Liver (tissue), 9 donors: Measurements from ENCODE around the gene CLEC10A. TPM values are rescaled to one million over a fixed set of nuclear protein-coding genes. Genes with fewer than 3 reads are reported as not detected.

Experiments
- DNase-seq: peaks from one replicate; pipeline ENCODE4 v3.0.0-alpha.2; 2017; ENCODE audit warnings: low spot score
- H3K27ac ChIP-seq, 2 donors: one replicate each; pipeline ENCODE4 v1.7.0; 2013; ENCODE audit warnings: inconsistent platforms in 2 of 2, low read length in 2 of 2, control low read depth in 1 of 2, low read depth in 1 of 2, mild to moderate bottlenecking in 1 of 2
- H3K27me3 ChIP-seq, 4 donors: one replicate each; pipeline versions ENCODE4 v1.6.1 to v1.7.0; 2013; ENCODE audit warnings: low read length in 3 of 4, inconsistent platforms in 1 of 4, mild to moderate bottlenecking in 1 of 4, moderate library complexity in 1 of 4; ENCODE audit not compliant: control insufficient read depth in 4 of 4, insufficient read depth in 4 of 4
- H3K36me3 ChIP-seq, 4 donors: one replicate each; pipeline versions ENCODE4 v1.6.1 to v1.7.0; 2013; ENCODE audit warnings: low read length in 3 of 4, mild to moderate bottlenecking in 3 of 4, low read depth in 1 of 4, moderate library complexity in 1 of 4; ENCODE audit not compliant: control insufficient read depth in 4 of 4, insufficient read depth in 3 of 4
- H3K4me1 ChIP-seq, 4 donors: one replicate each; pipeline versions ENCODE4 v1.6.1 to v1.7.0; 2013; ENCODE audit warnings: low read length in 3 of 4, mild to moderate bottlenecking in 3 of 4, moderate library complexity in 1 of 4; ENCODE audit not compliant: control insufficient read depth in 4 of 4, insufficient read depth in 4 of 4
- H3K4me3 ChIP-seq, 3 donors: one replicate each; pipeline versions ENCODE4 v1.6.1 to v1.7.0; 2013; ENCODE audit warnings: low read length in 3 of 3, control low read depth in 1 of 3, low read depth in 1 of 3, mild to moderate bottlenecking in 1 of 3
- H3K9ac ChIP-seq, 2 donors: one replicate each; pipeline ENCODE4 v1.7.0; 2013; ENCODE audit warnings: low read length in 2 of 2, mild to moderate bottlenecking in 2 of 2, moderate library complexity in 2 of 2, control low read depth in 1 of 2, low read depth in 1 of 2
- H3K9me3 ChIP-seq, 4 donors: one replicate each; pipeline versions ENCODE4 v1.6.1 to v1.7.0; 2013; ENCODE audit warnings: low read length in 3 of 4; ENCODE audit not compliant: control insufficient read depth in 4 of 4
- EGR1 ChIP-seq, 2 donors: IDR thresholded peaks; 2 replicates each; pipeline ENCODE4 v1.6.1; 2016 to 2018; ENCODE audit warnings: antibody characterized with exemption in 2 of 2, low read depth in 2 of 2
- FOXA1 ChIP-seq: IDR thresholded peaks from 2 replicates; pipeline ENCODE4 v1.6.1; 2016; ENCODE audit warnings: antibody characterized with exemption
- GABPA ChIP-seq, 2 donors: IDR thresholded peaks in 1 of 2; conservative IDR thresholded peaks in 1 of 2; 2 replicates each; pipeline ENCODE4 v1.6.1; 2016; ENCODE audit warnings: antibody characterized with exemption in 2 of 2, mild to moderate bottlenecking in 1 of 2, moderate library complexity in 1 of 2
- HNF4G ChIP-seq: IDR thresholded peaks from 2 replicates; pipeline ENCODE4 v1.6.1; 2016; ENCODE audit warnings: antibody characterized with exemption
- NR2F2 ChIP-seq: IDR thresholded peaks from 2 replicates; pipeline ENCODE4 v1.6.1; 2016; ENCODE audit warnings: antibody characterized with exemption
- RAD21 ChIP-seq, 2 donors: IDR thresholded peaks; 2 replicates each; pipeline ENCODE4 v1.6.1; 2016; ENCODE audit warnings: antibody characterized with exemption in 2 of 2, mild to moderate bottlenecking in 2 of 2
- TAF1 ChIP-seq: conservative IDR thresholded peaks from 2 replicates; pipeline ENCODE4 v1.6.1; 2016; ENCODE audit warnings: antibody characterized with exemption, mild to moderate bottlenecking
- WGBS: extraction: QIAGEN DNeasy Blood & Tissue Kit; methylation state at CpG from one replicate; pipeline ENCODE4 v1.1.7; 2013; 5-methylcytosine and 5-hydroxymethylcytosine counted together
- polyA plus RNA-seq, 2 donors: library from polyadenylated mRNA; stranded (reverse) in 1 of 2; unstranded in 1 of 2; fragments of 200-250 nt in 1 of 2; fragments of >200 nt in 1 of 2; fragmentation: Nextera tagmentation in 1 of 2; extraction: Ambion mirVana in 1 of 2; gene quantifications; one replicate each; pipeline versions ENCODE4 v1.2.1 to v1.2.3, GENCODE V29; 2013 to 2015
- total RNA-seq, 2 donors: library from RNA; depleted of rRNA; stranded (reverse); fragments of >200 nt; gene quantifications; one replicate each; pipeline ENCODE4 v1.2.3, GENCODE V29; 2014
- TF ChIP-seq, protein P1 (sequence below): IDR thresholded peaks from 2 replicates; pipeline ENCODE4 v1.6.1; 2016; ENCODE audit warnings: antibody characterized with exemption
- TF ChIP-seq, protein P2 (sequence below): IDR thresholded peaks from 2 replicates; pipeline ENCODE4 v1.6.1; 2016; ENCODE audit warnings: antibody characterized with exemption, mild to moderate bottlenecking
- TF ChIP-seq, protein P3 (sequence below): IDR thresholded peaks from 2 replicates; pipeline ENCODE4 v1.6.1; 2016; ENCODE audit warnings: antibody characterized with exemption
- TF ChIP-seq, protein P4 (sequence below): IDR thresholded peaks from 2 replicates; pipeline ENCODE4 v1.6.1; 2016; ENCODE audit warnings: antibody characterized with exemption
- donor health status: healthy.
- donor health status: healthy.
- donor health status: healthy.
- donor health status: healthy.
- donor health status: healthy.

CLEC10A gene
- total and polyA plus RNA-seq, 4 donors = 1.4 to 4.0 (median 3.4) TPM

DNA sequence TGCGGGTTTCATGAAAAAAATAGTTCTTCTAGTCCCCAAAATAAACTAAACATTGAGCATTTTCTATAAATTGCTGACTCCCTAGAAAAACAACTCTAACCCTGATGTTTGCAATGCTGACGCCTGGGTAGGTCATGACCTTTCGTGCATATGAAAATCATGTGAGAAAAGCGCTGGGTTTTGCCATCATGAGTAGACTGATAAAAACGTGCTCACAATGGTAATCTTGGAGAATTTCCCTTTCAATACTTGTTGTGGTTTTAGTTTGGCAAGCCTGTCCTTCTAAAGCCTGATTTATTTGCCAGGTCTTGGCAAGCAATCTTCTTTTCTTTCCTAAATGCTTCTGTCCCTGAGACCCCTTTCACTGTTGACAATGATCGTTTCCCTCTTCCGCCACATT is 4.0 kb upstream of the CLEC10A start:
- Histone ChIP-seq H3K9ac (no peak overlapping the region), H3K27me3 (no peaks in the 10 kb centered on the region), H3K36me3 (no peaks in the 10 kb centered on the region), H3K27ac (no peak overlapping the region), H3K9me3 (no peaks in the 10 kb centered on the region), H3K4me1 (no peaks in the 10 kb centered on the region), H3K4me3 (no peak overlapping the region)
- TF ChIP-seq EGR1 (IDR thresholded peaks at IDR 0.05; ENCODE audit: low read depth in 2 of 2) (no peak), NR2F2 (peak; percentile 65), HNF4G (no peak)
- TF ChIP-seq, protein P1, sequence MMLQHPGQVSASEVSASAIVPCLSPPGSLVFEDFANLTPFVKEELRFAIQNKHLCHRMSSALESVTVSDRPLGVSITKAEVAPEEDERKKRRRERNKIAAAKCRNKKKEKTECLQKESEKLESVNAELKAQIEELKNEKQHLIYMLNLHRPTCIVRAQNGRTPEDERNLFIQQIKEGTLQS = no peak
- no peak for DNase-seq
- WGBS = 37% methylated on average over 7 of the region's 7 CpGs

- Histone ChIP-seq H3K9me3 (no peaks in the 10 kb centered on the region), H3K36me3 (no peaks in the 10 kb centered on the region), H3K4me3 (no peak overlapping the region), H3K4me1 (no peaks in the 10 kb centered on the region), H3K27ac (no peak overlapping the region), H3K9ac (no peak overlapping the region), H3K27me3 (no peaks in the 10 kb centered on the region)
- WGBS = 89% methylated on average over 4 of the region's 4 CpGs
- TF ChIP-seq TAF1 = no peak
- DNase-seq = no peak
These were observed 3.5 kb upstream of the CLEC10A start for GRCh38 chr17:7083592-7083991.

DNA sequence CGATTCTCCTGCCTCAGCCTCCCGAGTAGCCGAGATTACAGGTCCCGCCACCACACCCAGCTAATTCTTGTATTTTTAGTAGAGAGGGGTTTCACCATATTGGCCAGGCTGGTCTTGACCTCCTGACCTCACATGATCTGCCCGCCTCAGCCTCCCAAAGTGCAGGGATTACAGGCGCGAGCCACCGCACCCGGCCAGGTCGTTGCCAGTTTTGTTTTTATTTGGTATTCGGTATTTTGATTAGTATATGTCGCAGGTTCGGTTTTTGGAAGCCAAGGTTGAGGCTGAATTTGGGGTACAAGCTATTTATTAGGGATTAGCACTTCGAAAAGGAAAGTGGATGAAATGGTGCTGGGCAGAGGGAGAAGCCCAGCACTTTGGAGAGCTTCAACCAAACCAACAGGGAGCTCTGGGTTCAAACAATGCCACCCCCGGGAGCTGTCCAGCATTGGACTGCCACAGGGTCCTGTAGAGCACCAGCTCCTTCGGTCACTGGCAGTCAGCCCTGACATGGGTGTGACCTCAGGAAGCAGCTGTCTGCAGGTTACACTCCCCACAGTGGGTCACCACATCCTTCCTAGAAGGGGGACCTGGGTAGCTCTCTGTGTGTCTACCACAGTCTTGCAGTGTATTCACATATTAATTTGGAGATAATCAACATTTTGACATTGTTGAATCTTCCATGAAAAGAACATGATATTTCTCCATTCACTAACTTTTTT is 1.5 kb upstream of the CLEC10A start:
- no peaks in the 10 kb centered on the region for H3K36me3 ChIP-seq
- H3K9me3 ChIP-seq = no peaks in the 10 kb centered on the region
- H3K4me3 ChIP-seq = no peak overlapping the region
- 88% methylated on average over 16 of the region's 16 CpGs for WGBS
- no peak overlapping the region for H3K9ac ChIP-seq
- H3K4me1 ChIP-seq = no peaks in the 10 kb centered on the region
- no peak for TF ChIP-seq RAD21 (IDR thresholded peaks at IDR 0.05)
- TF ChIP-seq, protein P2, sequence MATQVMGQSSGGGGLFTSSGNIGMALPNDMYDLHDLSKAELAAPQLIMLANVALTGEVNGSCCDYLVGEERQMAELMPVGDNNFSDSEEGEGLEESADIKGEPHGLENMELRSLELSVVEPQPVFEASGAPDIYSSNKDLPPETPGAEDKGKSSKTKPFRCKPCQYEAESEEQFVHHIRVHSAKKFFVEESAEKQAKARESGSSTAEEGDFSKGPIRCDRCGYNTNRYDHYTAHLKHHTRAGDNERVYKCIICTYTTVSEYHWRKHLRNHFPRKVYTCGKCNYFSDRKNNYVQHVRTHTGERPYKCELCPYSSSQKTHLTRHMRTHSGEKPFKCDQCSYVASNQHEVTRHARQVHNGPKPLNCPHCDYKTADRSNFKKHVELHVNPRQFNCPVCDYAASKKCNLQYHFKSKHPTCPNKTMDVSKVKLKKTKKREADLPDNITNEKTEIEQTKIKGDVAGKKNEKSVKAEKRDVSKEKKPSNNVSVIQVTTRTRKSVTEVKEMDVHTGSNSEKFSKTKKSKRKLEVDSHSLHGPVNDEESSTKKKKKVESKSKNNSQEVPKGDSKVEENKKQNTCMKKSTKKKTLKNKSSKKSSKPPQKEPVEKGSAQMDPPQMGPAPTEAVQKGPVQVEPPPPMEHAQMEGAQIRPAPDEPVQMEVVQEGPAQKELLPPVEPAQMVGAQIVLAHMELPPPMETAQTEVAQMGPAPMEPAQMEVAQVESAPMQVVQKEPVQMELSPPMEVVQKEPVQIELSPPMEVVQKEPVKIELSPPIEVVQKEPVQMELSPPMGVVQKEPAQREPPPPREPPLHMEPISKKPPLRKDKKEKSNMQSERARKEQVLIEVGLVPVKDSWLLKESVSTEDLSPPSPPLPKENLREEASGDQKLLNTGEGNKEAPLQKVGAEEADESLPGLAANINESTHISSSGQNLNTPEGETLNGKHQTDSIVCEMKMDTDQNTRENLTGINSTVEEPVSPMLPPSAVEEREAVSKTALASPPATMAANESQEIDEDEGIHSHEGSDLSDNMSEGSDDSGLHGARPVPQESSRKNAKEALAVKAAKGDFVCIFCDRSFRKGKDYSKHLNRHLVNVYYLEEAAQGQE = peak; percentile 94
- H3K27ac ChIP-seq = no peak overlapping the region
- H3K27me3 ChIP-seq = no peaks in the 10 kb centered on the region
- no peak for DNase-seq

- H3K27ac ChIP-seq = no peak overlapping the region
- no peak overlapping the region for H3K4me3 ChIP-seq
- DNase-seq = no peak
- WGBS = 71% methylated on average over 10 of the region's 10 CpGs
- H3K4me1 ChIP-seq = no peaks in the 10 kb centered on the region
- peaks cover 0 to 2% (median 0%) of the 10 kb centered on the region in 4 donors for H3K36me3 ChIP-seq
- no peaks in the 10 kb centered on the region for H3K27me3 ChIP-seq
- no peak overlapping the region for H3K9ac ChIP-seq
- no peaks in the 10 kb centered on the region for H3K9me3 ChIP-seq
- TF ChIP-seq FOXA1 (no peak), EGR1 (IDR thresholded peaks at IDR 0.05; ENCODE audit: low read depth in 2 of 2) (no peak), TAF1 (no peak), GABPA (IDR thresholded peaks at IDR 0.05 in 1 of 2, conservative IDR thresholded peaks at IDR 0.05 in 1 of 2) (no peak), HNF4G (no peak)
- TF ChIP-seq, protein P3, sequence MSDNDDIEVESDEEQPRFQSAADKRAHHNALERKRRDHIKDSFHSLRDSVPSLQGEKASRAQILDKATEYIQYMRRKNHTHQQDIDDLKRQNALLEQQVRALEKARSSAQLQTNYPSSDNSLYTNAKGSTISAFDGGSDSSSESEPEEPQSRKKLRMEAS = no peak
- TF ChIP-seq, protein P2 = no peak
- TF ChIP-seq, protein P4, sequence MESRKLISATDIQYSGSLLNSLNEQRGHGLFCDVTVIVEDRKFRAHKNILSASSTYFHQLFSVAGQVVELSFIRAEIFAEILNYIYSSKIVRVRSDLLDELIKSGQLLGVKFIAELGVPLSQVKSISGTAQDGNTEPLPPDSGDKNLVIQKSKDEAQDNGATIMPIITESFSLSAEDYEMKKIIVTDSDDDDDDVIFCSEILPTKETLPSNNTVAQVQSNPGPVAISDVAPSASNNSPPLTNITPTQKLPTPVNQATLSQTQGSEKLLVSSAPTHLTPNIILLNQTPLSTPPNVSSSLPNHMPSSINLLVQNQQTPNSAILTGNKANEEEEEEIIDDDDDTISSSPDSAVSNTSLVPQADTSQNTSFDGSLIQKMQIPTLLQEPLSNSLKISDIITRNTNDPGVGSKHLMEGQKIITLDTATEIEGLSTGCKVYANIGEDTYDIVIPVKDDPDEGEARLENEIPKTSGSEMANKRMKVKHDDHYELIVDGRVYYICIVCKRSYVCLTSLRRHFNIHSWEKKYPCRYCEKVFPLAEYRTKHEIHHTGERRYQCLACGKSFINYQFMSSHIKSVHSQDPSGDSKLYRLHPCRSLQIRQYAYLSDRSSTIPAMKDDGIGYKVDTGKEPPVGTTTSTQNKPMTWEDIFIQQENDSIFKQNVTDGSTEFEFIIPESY = no peak
These were observed 498 bp upstream of the CLEC10A start for GRCh38 chr17:7080456-7081041.
